Suprapubic skin (tissue), 4 donors: ENCODE data around the gene RARS1. TPM values are rescaled to one million over a fixed set of nuclear protein-coding genes. Genes with fewer than 3 reads are reported as not detected.

Experiments
- DNase-seq, 2 donors: peaks; one replicate each; pipeline ENCODE4 v3.0.0-alpha.2; 2019; ENCODE audit warnings: low spot score in 2 of 2
- H3K27ac ChIP-seq: fragments of 200-600 bp; sonication (generic); one replicate; pipeline ENCODE4 v1.5.1; 2019
- H3K27me3 ChIP-seq: fragments of 200-600 bp; sonication (generic); one replicate; pipeline ENCODE4 v1.5.1; 2019
- H3K36me3 ChIP-seq: fragments of 200-600 bp; sonication (generic); one replicate; pipeline ENCODE4 v1.5.1; 2019
- H3K4me1 ChIP-seq: fragments of 200-600 bp; sonication (generic); one replicate; pipeline ENCODE4 v1.5.1; 2019
- H3K4me3 ChIP-seq: fragments of 200-600 bp; sonication (generic); one replicate; pipeline ENCODE4 v1.5.1; 2019; ENCODE audit warnings: mild to moderate bottlenecking
- H3K9me3 ChIP-seq: fragments of 200-600 bp; sonication (generic); one replicate; pipeline ENCODE4 v1.5.1; 2019
- CTCF ChIP-seq, 2 donors: fragments of 200-600 bp in 1 of 2; fragments of 450-650 bp in 1 of 2; sonication (generic) in 1 of 2; IDR thresholded peaks; one replicate each; pipeline ENCODE4 v1.5.1; 2016 to 2019; ENCODE audit warnings: antibody characterized with exemption in 2 of 2, mild to moderate bottlenecking in 1 of 2, moderate library complexity in 1 of 2
- EP300 ChIP-seq: sonication (generic); formaldehyde crosslinking; IDR thresholded peaks from one replicate; pipeline ENCODE4 v1.6.1; 2017; ENCODE audit warnings: antibody characterized with exemption
- POLR2A ChIP-seq, 2 donors: fragments of 450-650 bp; IDR thresholded peaks; one replicate each; pipeline ENCODE4 v1.6.1; 2017; ENCODE audit warnings: antibody characterized with exemption in 2 of 2, mild to moderate bottlenecking in 2 of 2, moderate library complexity in 2 of 2
- POLR2AphosphoS5 ChIP-seq, 3 donors: sonication (generic); formaldehyde crosslinking; IDR thresholded peaks; one replicate each; pipeline ENCODE4 v1.6.1; 2017; ENCODE audit warnings: antibody characterized with exemption in 3 of 3
- WGBS: methylation state at CpG from one replicate; pipeline ENCODE4 v1.1.5; 2018; 5-methylcytosine and 5-hydroxymethylcytosine counted together
- total RNA-seq, 4 donors: library from RNA; depleted of rRNA; stranded (reverse); fragments of >200 nt; gene quantifications; one replicate each; pipeline ENCODE4 v1.1.0, GENCODE V29; 2016

Gene RARS1
- total RNA-seq, 4 donors from 2014 or later, result 58.6 to 129 (median 77.0) TPM

- H3K4me3 ChIP-seq, result no peak overlapping the region
- no peaks in the 10 kb centered on the region for H3K4me1 ChIP-seq
- TF ChIP-seq POLR2A (IDR thresholded peaks at IDR 0.05) (no peak), POLR2AphosphoS5 (IDR thresholded peaks at IDR 0.05) (no peak), EP300 (no peak), CTCF (IDR thresholded peaks at IDR 0.05) (no peak)
- H3K27ac ChIP-seq, result no peak overlapping the region
- H3K27me3 ChIP-seq, result peaks cover 3% of the 10 kb centered on the region
- no peaks in the 10 kb centered on the region for H3K9me3 ChIP-seq
- WGBS, result 81% methylated on average over 3 of the region's 3 CpGs
- no peak for DNase-seq
- H3K36me3 ChIP-seq, result no peaks in the 10 kb centered on the region
Observed at GRCh38 chr5:168479166-168479565, 7.1 kb upstream of the RARS1 start.

- Histone ChIP-seq H3K4me1 (no peaks in the 10 kb centered on the region), H3K4me3 (no peak overlapping the region), H3K36me3 (no peaks in the 10 kb centered on the region), H3K27ac (no peak overlapping the region), H3K27me3 (peaks cover 3% of the 10 kb centered on the region), H3K9me3 (no peaks in the 10 kb centered on the region)
- DNase-seq, result no peak
- WGBS, result 86% methylated on average over 3 of the region's 3 CpGs
- no peak for TF ChIP-seq POLR2A (IDR thresholded peaks at IDR 0.05)
- TF ChIP-seq EP300, result no peak
- TF ChIP-seq POLR2AphosphoS5 (IDR thresholded peaks at IDR 0.05), result no peak
- TF ChIP-seq CTCF (IDR thresholded peaks at IDR 0.05), result no peak
Observed at GRCh38 chr5:168480601-168481000, 5.7 kb upstream of the RARS1 start.

- Histone ChIP-seq H3K36me3 (no peaks in the 10 kb centered on the region), H3K4me3 (no peak overlapping the region), H3K9me3 (no peaks in the 10 kb centered on the region), H3K4me1 (no peaks in the 10 kb centered on the region), H3K27me3 (peaks cover 3% of the 10 kb centered on the region), H3K27ac (no peak overlapping the region)
- WGBS, result 62% methylated on average over 3 of the region's 4 CpGs
- no peak for DNase-seq
- TF ChIP-seq POLR2A (IDR thresholded peaks at IDR 0.05) (no peak), CTCF (IDR thresholded peaks at IDR 0.05) (no peak), EP300 (no peak), POLR2AphosphoS5 (IDR thresholded peaks at IDR 0.05) (no peak)
Observed at GRCh38 chr5:168481330-168481788, 4.9 kb upstream of the RARS1 start.

- Histone ChIP-seq H3K4me1 (peaks cover 4% of the 10 kb centered on the region), H3K4me3 (no peak overlapping the region), H3K36me3 (no peaks in the 10 kb centered on the region), H3K27ac (no peak overlapping the region), H3K9me3 (no peaks in the 10 kb centered on the region), H3K27me3 (peaks cover 3% of the 10 kb centered on the region)
- no peak for TF ChIP-seq CTCF (IDR thresholded peaks at IDR 0.05)
- TF ChIP-seq POLR2AphosphoS5 (IDR thresholded peaks at IDR 0.05), result no peak
- no peak for TF ChIP-seq POLR2A (IDR thresholded peaks at IDR 0.05)
- no peak for TF ChIP-seq EP300
- WGBS, result 70% methylated on average over 5 of the region's 5 CpGs
- DNase-seq, result no peak
Observed at GRCh38 chr5:168482361-168482760, 3.9 kb upstream of the RARS1 start.

GRCh38 chr5:168489059-168489458 is 2.8 kb downstream of the RARS1 start:
- no peaks in the 10 kb centered on the region for H3K27me3 ChIP-seq
- no peak overlapping the region for H3K27ac ChIP-seq
- no peak for TF ChIP-seq CTCF (IDR thresholded peaks at IDR 0.05)
- no peak for TF ChIP-seq POLR2AphosphoS5 (IDR thresholded peaks at IDR 0.05)
- no peak for TF ChIP-seq EP300
- no peak for TF ChIP-seq POLR2A (IDR thresholded peaks at IDR 0.05)
- H3K9me3 ChIP-seq, result no peaks in the 10 kb centered on the region
- H3K4me3 ChIP-seq, result no peak overlapping the region
- H3K36me3 ChIP-seq, result peaks cover 58% of the 10 kb centered on the region
- peaks cover 12% of the 10 kb centered on the region for H3K4me1 ChIP-seq
- DNase-seq, result no peak
- 94% methylated on average over 3 of the region's 3 CpGs for WGBS
